WTC11 (cell line): ENCODE results near the gene KCND2.

Experiments used
- IRF2 ChIP-seq: sonication (generic); formaldehyde crosslinking; IDR thresholded peaks from 2 replicates; pipeline ENCODE4 v1.8.0; 2022; ENCODE audit warnings: low read depth, missing genetic modification reagents, borderline replicate concordance
- NR2C2 ChIP-seq: sonication (generic); formaldehyde crosslinking; IDR thresholded peaks from 2 replicates; pipeline ENCODE4 v1.8.0; 2022; ENCODE audit warnings: mild to moderate bottlenecking, missing genetic modification reagents
- ZNF423 ChIP-seq: fragments of 250-450 bp; sonication (Bioruptor Pico); IDR thresholded peaks from 2 replicates; pipeline ENCODE4 v2.1.2; 2022; ENCODE audit warnings: mild to moderate bottlenecking, moderate library complexity
- TF ChIP-seq, protein P1 (sequence below): fragments of 250-450 bp; sonication (Bioruptor Pico); IDR thresholded peaks from 2 replicates; pipeline ENCODE4 v1.9.0; 2021; ENCODE audit warnings: mild to moderate bottlenecking

DNA sequence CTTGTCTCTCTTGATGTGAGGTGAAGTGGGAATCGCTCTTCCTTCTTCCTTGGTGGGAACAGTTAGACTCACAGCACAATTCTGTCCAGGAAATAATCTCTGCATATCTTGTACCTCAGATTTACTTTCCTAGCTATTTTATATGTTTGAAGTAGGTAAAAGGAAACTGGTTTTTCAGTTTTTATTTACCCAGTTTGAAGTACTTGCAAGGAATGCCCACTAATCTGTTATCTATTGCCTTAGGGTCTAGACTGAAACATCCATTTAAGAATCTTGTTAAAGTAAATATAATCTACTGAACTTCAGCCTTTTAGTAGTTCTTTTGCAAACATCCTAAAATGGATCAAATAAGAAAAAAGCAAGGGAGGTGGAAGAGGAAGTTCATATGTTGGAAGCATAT is 229.8 kb downstream of the KCND2 start:
- TF ChIP-seq ZNF423 (no peak), IRF2 (CRISPR knock-in tag) (no peak), NR2C2 (CRISPR knock-in tag) (no peak)
- TF ChIP-seq, protein P1, sequence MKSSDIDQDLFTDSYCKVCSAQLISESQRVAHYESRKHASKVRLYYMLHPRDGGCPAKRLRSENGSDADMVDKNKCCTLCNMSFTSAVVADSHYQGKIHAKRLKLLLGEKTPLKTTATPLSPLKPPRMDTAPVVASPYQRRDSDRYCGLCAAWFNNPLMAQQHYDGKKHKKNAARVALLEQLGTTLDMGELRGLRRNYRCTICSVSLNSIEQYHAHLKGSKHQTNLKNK (CRISPR knock-in tag): no peak
